Kidney capillary endothelial cell (primary cell): ENCODE measurements around the gene MRPL28.
"Not testable (repeated sequence)": the region's sequence is repeated elsewhere in the genome, so short reads cannot be mapped to it uniquely, and the experiment has no call there.

Experiments used
- DNase-seq: peaks from one replicate; pipeline ENCODE4 v3.0.0-alpha.2; 2018; ENCODE audit warnings: low spot score

MRPL28 gene

GRCh38 chr16:370443-370842, at the start of gene MRPL28:
Gene MRPL28, minus strand, starts transcription at chr16:370538. Its CDS starts 320 bp downstream, at chr16:370218.
- DNase-seq = peak; percentile 89

GRCh38 chr16:415170-415498, 44.8 kb upstream of the MRPL28 start:
- not testable (repeated sequence) for DNase-seq

GRCh38 chr16:414395-415169, 44.2 kb upstream of the MRPL28 start:
- no peak for DNase-seq

- DNase-seq = no peak
Observed at GRCh38 chr16:411576-412265, 41.4 kb upstream of the MRPL28 start.

DNA sequence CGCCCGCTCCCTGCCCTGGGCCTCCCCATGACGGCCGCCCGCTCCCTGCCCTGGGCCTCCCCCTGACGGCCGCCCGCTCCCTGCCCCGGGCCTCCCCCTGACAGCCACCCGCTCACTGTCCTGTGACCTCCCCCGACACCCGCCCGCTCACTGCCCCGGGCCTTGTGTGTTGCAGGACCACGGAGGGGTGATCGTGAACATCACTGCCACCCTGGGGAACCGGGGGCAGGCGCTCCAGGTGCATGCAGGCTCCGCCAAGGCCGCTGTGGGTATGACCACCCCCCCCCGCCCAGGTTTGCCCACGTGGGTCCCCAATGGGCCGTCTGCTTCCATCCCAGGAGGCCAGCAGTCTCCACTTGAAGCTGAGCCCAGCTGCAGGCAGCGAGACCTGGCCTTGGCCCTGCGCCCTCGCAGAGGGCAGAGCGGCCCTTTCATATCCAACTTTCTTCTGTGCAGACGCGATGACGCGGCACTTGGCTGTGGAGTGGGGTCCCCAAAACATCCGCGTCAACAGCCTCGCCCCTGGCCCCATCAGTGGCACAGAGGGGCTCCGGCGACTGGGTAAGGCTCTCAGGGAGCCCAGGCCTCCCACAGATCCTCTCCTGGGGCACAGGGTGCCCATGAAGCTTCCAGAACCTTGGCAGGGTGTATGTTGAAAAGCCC, 40.3 kb upstream of the MRPL28 start:
- no peak for DNase-seq

DNA sequence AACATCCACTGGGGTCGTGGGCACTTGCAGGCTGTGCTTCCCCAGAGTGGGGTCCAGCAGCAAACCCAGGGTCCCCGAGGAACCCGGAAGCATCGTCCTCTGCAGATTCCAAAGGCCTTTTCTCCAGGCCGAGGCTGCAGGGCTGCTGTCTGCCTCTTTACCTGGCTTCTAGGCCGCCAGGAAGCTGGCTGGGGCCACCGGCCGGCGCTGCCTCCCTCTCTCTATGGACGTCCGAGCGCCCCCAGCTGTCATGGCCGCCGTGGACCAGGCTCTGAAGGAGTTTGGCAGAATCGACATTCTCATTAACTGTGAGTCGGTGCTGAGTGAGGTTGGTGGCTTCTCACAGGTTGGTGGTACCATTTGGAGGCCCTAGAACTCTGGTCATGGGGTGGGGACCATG, 36.9 kb upstream of the MRPL28 start:
- no peak for DNase-seq

GRCh38 chr16:405548-406506, 35.5 kb upstream of the MRPL28 start:
- no peak for DNase-seq

GRCh38 chr16:404971-405486, 34.7 kb upstream of the MRPL28 start:
- DNase-seq = no peak

- DNase-seq = peak; percentile 91
Observed at GRCh38 chr16:401468-402348, 31.4 kb upstream of the MRPL28 start, which contains the start of gene DECR2. Gene DECR2, plus strand, starts transcription at chr16:401885. Its CDS starts 79 bp downstream, at chr16:401964.

DNA sequence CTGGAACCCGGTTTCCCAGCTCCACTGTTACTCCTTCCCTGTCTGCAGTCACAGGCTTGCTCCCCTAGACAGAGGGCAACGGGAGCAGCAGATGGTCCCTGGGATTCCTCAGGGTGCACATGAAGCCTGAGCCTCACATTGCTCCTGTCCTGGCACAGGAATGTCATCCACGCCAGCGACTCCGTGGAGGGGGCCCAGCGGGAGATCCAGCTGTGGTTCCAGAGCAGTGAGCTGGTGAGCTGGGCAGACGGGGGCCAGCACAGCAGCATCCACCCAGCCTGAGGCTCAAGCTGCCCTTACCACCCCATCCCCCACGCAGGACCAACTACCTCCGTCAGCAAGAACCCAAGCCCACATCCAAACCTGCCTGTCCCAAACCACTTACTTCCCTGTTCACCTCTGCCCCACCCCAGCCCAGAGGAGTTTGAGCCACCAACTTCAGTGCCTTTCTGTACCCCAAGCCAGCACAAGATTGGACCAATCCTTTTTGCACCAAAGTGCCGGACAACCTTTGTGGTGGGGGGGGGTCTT, 29.8 kb upstream of the MRPL28 start:
- no peak for DNase-seq

DNA sequence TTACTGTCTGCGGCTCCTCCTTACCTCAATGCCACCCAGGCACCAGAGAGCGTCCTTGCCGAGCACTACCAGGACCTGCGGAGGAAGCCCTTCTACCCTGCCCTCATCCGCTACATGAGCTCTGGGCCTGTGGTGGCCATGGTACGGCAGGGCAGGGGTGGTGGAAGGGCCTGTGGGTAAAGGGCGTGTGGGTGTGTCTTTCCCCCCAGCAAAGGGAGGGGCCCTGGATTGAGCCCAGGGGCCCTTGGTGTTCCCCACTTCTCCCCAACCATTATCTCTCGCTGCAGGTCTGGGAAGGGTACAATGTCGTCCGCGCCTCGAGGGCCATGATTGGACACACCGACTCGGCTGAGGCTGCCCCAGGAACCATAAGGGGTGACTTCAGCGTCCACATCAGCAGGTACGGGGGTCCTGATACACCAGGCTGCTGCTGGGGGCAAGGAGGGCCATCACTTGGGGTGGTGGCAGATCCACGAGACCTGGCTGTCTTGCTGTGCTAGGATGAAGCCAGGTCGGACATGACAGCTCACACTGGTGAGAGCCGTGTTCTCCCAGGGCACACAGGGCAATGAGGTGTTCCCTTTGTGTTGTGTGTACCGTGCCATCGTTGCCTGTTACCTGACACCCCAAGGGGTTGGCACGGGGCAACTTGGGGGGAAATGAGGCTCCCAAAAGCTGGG, 29.1 kb upstream of the MRPL28 start:
- no peak for DNase-seq

GRCh38 chr16:398561-399339, 28.4 kb upstream of the MRPL28 start:
- no peak for DNase-seq

DNA sequence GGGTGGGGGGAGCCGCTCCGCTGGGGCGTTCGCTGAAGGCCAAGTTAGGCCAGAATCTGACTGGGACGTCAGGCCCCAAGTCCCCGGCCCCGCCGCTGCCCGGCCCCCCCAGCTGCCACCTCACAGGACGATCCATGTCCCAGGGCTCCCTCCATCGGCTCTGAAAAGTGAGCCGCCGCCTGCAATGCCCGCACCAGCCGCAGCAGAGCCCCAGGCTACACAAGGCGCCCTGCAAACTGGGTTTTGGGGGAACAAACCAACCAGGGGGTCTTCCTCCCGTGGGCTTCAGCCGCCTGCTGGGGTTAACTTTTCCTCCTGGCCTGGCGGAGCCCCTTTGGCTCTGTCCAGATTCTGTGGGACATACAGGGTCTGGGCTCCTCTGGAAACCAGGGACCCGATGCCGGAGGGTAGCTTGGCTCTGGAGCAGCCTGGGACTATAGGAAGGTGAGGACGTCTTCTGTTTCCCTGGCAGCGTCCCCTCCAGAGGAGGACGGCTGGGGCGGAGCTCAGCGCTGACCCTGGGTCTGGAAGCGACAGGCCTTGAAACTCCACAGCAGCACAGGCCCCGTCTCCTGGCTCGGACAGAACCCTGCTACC, 27.5 kb upstream of the MRPL28 start:
- no peak for DNase-seq

DNA sequence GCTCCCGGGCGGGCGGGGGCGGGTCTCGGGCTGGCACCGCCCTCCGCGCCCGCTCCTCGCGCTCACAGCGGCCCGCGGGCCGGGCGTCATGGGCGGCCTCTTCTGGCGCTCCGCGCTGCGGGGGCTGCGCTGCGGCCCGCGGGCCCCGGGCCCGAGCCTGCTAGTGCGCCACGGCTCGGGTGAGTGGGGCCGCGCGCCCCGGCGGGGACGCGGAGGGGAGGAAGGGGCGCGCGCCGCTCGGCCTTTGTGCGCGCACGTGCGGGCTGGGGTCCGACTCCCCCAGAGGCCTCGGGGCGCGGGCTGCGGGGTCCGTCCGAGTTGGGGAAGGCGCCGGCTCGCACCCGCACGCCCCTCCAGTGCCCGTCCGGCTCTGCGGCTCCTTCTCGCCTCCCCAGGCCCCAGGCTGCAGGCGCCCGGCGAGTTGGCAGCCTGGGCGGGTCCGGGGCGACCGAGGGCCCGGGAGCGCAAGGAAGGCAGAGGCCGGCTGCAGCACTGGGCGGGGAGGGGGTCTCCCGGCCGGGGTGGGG, 26.9 kb upstream of the MRPL28 start, which contains the start of gene NME4:
Gene NME4, plus strand, starts transcription at position 65 of the 527 bp plus-strand sequence. Its CDS starts 24 bp downstream, at position 89.
- no peak for DNase-seq

DNA sequence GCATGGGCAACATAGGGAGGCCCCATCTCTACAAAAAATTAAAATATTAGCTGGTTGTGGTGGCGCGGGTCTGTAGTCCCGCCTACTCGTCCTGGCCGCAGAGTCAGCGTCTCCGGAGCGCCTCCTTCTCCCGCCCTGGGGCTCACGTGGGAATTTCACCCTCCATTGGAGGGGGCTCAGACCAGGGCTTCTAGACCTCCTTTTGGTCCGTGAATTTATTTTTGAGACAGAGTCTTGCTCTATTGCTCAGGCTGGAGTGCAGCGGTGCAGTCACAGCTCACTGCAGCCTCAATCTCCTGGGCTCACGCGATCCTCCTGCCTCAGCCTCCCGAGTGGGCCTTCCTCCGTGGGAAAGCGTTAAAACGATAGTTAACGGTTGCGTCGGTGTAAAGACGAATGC, 26.3 kb upstream of the MRPL28 start:
- DNase-seq = no peak

- no peak for DNase-seq
Observed at GRCh38 chr16:396199-396598, 25.9 kb upstream of the MRPL28 start.

- DNase-seq = no peak
Observed at GRCh38 chr16:392450-393030, 22.2 kb upstream of the MRPL28 start.

- DNase-seq = peak; percentile 70
Observed at GRCh38 chr16:391885-392335, 21.6 kb upstream of the MRPL28 start.
